Choroid plexus epithelial cell (primary cell): Measurements from ENCODE around the gene INPP4B.

Experiments used
- DNase-seq: peaks from one replicate; pipeline ENCODE4 v3.0.0-alpha.2; 2010; ENCODE audit warnings: low read depth
- H3K4me3 ChIP-seq: 2 replicates; pipeline ENCODE4 v1.5.1; 2011; ENCODE audit warnings: low read depth, mild to moderate bottlenecking, control low read depth, low read length, moderate library complexity
- CTCF ChIP-seq: conservative IDR thresholded peaks from 2 replicates; pipeline ENCODE4 v1.5.1; 2011; ENCODE audit warnings: low read depth, mild to moderate bottlenecking, control low read depth, inconsistent platforms, low read length, moderate library complexity

The INPP4B gene

DNA sequence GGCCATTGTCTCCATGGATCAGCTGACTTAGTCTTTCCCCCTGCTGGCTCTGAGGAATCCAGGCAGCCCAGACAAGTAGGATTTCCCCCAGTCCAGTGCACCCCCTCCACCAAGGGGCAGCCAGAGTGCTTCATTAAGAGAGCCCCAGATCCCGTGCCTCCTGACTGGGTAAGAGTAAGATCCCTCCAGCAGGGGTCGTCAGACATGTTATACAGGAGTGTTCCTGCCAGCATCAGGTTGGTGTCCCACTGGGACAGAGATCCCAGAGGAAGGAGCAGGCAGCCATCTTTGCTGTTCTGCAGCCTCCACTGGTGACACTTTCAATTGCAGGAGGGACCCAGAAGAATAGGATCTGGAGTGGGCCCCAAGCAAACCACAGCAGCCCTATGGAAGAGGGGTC is 29.0 kb upstream of the INPP4B start:
- no peak for DNase-seq
- no peak overlapping the region for H3K4me3 ChIP-seq
- TF ChIP-seq CTCF, result no peak

GRCh38 chr4:142874684-142875083 is 28.6 kb upstream of the INPP4B start:
- no peak for DNase-seq
- no peak for TF ChIP-seq CTCF
- no peak overlapping the region for H3K4me3 ChIP-seq

DNA sequence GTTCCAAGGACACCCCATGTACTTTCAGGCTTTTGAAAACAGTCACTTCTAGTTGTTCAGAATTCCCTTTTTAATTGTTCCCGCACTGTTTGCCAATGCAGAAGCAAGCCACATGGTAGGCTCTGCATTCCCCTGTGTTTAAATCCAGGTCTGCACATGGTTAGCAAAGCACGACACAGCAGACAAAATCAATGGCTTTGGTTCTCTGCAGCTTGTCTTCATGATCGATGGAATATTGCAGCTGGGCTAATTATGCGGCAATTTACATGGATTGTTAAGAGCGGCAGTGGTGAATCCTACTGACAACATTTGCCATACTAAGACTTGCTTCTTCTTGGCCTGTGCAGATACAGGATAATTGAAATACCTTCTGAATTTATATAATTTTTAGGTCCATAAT is 20.6 kb upstream of the INPP4B start:
- no peak for TF ChIP-seq CTCF
- no peak for DNase-seq

DNA sequence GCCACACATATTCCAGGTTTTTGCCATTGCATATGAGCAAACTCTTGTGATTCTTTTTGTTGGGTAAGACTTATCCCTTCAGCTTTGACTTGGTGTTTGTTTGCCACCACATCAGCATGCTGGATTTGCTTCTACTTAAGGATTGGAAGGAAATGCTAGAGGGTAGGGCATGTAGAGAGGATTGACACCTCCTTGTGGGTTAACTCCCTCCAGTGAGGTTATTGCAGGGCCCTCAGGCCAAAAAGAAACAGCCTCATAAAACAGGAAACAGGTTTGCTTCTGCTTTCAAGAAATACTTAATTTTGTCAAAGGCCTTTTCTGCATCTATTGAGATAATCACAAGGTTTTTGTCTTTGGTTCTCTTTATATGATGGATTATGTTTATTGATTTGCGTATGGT is 15.2 kb upstream of the INPP4B start:
- H3K4me3 ChIP-seq, result no peak overlapping the region
- TF ChIP-seq CTCF, result no peak
- no peak for DNase-seq

More for the DNA sequence above, 20.6 kb upstream of the INPP4B start:
- no peak overlapping the region for H3K4me3 ChIP-seq

DNA sequence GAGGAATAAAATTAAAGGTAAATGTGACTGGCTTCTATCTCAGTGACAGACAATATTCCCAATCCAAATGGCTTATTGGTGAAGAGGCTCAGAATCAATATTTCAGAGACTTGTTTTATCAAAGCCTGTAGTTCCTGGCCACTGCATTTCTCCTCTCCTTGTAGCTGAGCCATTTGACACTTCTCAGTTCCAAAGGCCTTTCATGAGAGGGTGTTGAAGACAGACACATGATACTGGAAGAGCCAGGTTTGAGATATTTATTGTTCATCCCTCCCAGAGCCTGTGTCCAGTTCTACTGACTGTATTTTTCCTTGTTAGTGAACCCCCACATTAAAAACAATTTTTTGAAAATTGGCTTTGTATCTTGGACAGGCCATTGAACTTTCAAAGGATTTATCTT is 12.9 kb upstream of the INPP4B start:
- no peak overlapping the region for H3K4me3 ChIP-seq
- DNase-seq, result no peak
- no peak for TF ChIP-seq CTCF

GRCh38 chr4:142858446-142858845 is 12.3 kb upstream of the INPP4B start:
- no peak for DNase-seq

GRCh38 chr4:142856576-142856975 is 10.5 kb upstream of the INPP4B start:
- no peak for DNase-seq
- TF ChIP-seq CTCF, result no peak
- no peak overlapping the region for H3K4me3 ChIP-seq

More at GRCh38 chr4:142858446-142858845, 12.3 kb upstream of the INPP4B start:
- no peak overlapping the region for H3K4me3 ChIP-seq
- TF ChIP-seq CTCF, result no peak
